DOHH2 (cell line): ENCODE measurements around the gene SELENOP.

Source experiments
- H3F3A ChIP-seq: fragments of 200-600 bp; sonication (generic), shearing (Covaris generic); 2 replicates; pipeline ENCODE4 v1.6.0; 2016; ENCODE audit warnings: antibody characterized with exemption, mild to moderate bottlenecking; ENCODE audit not compliant: control insufficient read depth, insufficient read depth
- H3K27ac ChIP-seq: fragments of 200-600 bp; sonication (generic); 2 replicates; pipeline ENCODE4 v1.5.1; 2014; ENCODE audit warnings: low read depth, mild to moderate bottlenecking, low read length, moderate library complexity
- H3K27me3 ChIP-seq: fragments of 200-600 bp; sonication (generic); 2 replicates; pipeline ENCODE4 v1.6.1; 2014; ENCODE audit warnings: mild to moderate bottlenecking, low read length, mixed read lengths; ENCODE audit not compliant: control insufficient read depth
- H3K36me3 ChIP-seq: fragments of 200-600 bp; sonication (generic); 2 replicates; pipeline ENCODE4 v1.6.1; 2014; ENCODE audit warnings: mild to moderate bottlenecking, low read length, moderate library complexity, mixed read lengths; ENCODE audit not compliant: control insufficient read depth
- H3K4me1 ChIP-seq: fragments of 200-600 bp; sonication (generic); 2 replicates; pipeline ENCODE4 v1.6.1; 2014; ENCODE audit warnings: mild to moderate bottlenecking, low read length, mixed read lengths; ENCODE audit not compliant: control insufficient read depth
- H3K4me2 ChIP-seq: fragments of 200-600 bp; sonication (generic); 2 replicates; pipeline ENCODE4 v1.6.0; 2014; ENCODE audit warnings: mild to moderate bottlenecking, low read length, moderate library complexity
- H3K4me3 ChIP-seq: fragments of 200-600 bp; sonication (generic); 2 replicates; pipeline ENCODE4 v1.5.1; 2014; ENCODE audit warnings: mild to moderate bottlenecking, low read length, mixed read lengths
- H3K79me2 ChIP-seq: fragments of 200-600 bp; sonication (generic); 2 replicates; pipeline ENCODE4 v1.6.1; 2014; ENCODE audit warnings: mild to moderate bottlenecking, low read length, mixed read lengths; ENCODE audit not compliant: control insufficient read depth
- H3K9me2 ChIP-seq: fragments of 200-600 bp; sonication (generic); replicated peaks from 2 replicates; pipeline ENCODE4 v1.6.1; 2014; ENCODE audit warnings: mild to moderate bottlenecking, low read length, mixed read lengths; ENCODE audit not compliant: control insufficient read depth
- H3K9me3 ChIP-seq: fragments of 200-600 bp; sonication (generic); 2 replicates; pipeline ENCODE4 v1.6.1; 2014; ENCODE audit warnings: antibody characterized with exemption, low read length, mixed read lengths; ENCODE audit not compliant: control insufficient read depth, insufficient read depth
- H4K20me1 ChIP-seq: fragments of 200-600 bp; sonication (generic); 2 replicates; pipeline ENCODE4 v1.6.0; 2014; ENCODE audit warnings: low read depth, mild to moderate bottlenecking, antibody characterized with exemption, low read length, moderate library complexity; ENCODE audit not compliant: control insufficient read depth, insufficient read depth
- EZH2phosphoT487 ChIP-seq: fragments of 200-600 bp; sonication (generic); IDR thresholded peaks from 2 replicates; pipeline ENCODE4 v1.6.1; 2017; ENCODE audit warnings: borderline replicate concordance, mild to moderate bottlenecking, antibody characterized with exemption, low read length, moderate library complexity, mixed read lengths
- TF ChIP-seq, protein P1 (sequence below): fragments of 200-600 bp; sonication (generic); IDR thresholded peaks from one replicate; pipeline ENCODE4 v1.5.1; 2014; ENCODE audit warnings: antibody characterized with exemption, mild to moderate bottlenecking, low read depth, low read length; ENCODE audit not compliant: poor library complexity, severe bottlenecking

Gene SELENOP

DNA sequence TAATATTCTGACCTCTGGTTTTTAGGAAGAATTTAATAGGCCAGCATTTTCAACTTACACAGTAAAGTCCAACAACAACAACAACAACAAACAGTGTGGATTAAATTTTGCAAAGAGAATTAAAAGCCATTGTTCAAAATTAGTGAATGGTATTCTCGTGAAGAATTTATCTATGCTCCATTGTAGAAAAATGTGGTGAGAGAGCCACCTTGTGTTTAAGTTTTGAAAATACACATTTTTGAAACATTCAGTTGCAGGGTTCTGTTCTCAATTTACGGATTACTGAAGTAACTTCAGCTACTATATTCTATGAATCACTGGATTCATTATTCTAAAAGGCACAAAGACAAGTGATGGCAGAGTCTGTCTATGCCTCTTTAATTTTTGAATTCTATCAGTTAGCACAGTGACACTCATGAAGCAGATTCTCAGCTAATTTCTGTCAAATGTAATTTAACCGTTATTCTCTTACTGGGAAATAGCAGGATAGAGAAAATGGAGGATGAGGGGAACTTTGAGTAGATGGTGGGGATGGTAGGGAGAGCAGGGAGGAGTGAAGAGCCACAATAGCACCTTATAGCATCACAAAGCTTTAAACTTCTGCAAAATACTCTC lies 44.1 kb downstream of the SELENOP start:
- H3K4me1 ChIP-seq = no peaks in the 10 kb centered on the region
- no peaks in the 10 kb centered on the region for H3K9me3 ChIP-seq
- H3K27ac ChIP-seq = no peak overlapping the region
- no peaks in the 10 kb centered on the region for H3F3A ChIP-seq
- H3K79me2 ChIP-seq = no peaks in the 10 kb centered on the region
- no peaks in the 10 kb centered on the region for H4K20me1 ChIP-seq
- H3K4me2 ChIP-seq = no peak overlapping the region
- H3K4me3 ChIP-seq = no peak overlapping the region
- TF ChIP-seq, protein P1, sequence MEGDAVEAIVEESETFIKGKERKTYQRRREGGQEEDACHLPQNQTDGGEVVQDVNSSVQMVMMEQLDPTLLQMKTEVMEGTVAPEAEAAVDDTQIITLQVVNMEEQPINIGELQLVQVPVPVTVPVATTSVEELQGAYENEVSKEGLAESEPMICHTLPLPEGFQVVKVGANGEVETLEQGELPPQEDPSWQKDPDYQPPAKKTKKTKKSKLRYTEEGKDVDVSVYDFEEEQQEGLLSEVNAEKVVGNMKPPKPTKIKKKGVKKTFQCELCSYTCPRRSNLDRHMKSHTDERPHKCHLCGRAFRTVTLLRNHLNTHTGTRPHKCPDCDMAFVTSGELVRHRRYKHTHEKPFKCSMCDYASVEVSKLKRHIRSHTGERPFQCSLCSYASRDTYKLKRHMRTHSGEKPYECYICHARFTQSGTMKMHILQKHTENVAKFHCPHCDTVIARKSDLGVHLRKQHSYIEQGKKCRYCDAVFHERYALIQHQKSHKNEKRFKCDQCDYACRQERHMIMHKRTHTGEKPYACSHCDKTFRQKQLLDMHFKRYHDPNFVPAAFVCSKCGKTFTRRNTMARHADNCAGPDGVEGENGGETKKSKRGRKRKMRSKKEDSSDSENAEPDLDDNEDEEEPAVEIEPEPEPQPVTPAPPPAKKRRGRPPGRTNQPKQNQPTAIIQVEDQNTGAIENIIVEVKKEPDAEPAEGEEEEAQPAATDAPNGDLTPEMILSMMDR = peak; percentile 66
- no peak for TF ChIP-seq EZH2phosphoT487
- no peaks in the 10 kb centered on the region for H3K9me2 ChIP-seq
- H3K36me3 ChIP-seq = peaks cover 26% of the 10 kb centered on the region
- no peaks in the 10 kb centered on the region for H3K27me3 ChIP-seq

DNA sequence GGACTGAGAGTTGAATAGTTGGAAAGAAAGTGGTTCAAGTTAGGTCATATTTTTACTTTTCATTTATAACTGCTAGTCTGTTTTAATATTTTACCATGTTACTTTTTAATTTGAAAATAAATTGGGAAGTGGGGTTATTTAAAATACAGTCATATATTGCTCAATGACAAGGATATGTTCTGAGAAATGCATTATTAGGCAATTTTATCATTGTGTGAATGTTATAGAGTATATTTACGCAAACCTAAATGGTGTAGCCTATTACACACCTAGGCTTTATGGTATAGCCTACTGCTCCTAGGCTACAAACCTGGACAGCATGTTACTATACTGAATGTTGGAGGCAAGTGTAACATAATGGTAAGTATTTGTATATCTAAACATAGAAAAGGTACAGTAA lies 49.9 kb downstream of the SELENOP start:
- TF ChIP-seq EZH2phosphoT487 = no peak
- TF ChIP-seq, protein P1 = no peak
- H3K36me3 ChIP-seq = peaks cover 19% of the 10 kb centered on the region
- H3K4me3 ChIP-seq = no peak overlapping the region
- no peaks in the 10 kb centered on the region for H3F3A ChIP-seq
- no peaks in the 10 kb centered on the region for H3K9me2 ChIP-seq
- no peaks in the 10 kb centered on the region for H4K20me1 ChIP-seq
- H3K4me1 ChIP-seq = peaks cover 11% of the 10 kb centered on the region
- H3K79me2 ChIP-seq = peaks cover 10% of the 10 kb centered on the region
- H3K27ac ChIP-seq = no peak overlapping the region
- no peaks in the 10 kb centered on the region for H3K9me3 ChIP-seq
- no peaks in the 10 kb centered on the region for H3K27me3 ChIP-seq
- H3K4me2 ChIP-seq = no peak overlapping the region

- no peaks in the 10 kb centered on the region for H3K9me2 ChIP-seq
- H3K4me1 ChIP-seq = peaks cover 14% of the 10 kb centered on the region
- peaks cover 10% of the 10 kb centered on the region for H3K79me2 ChIP-seq
- H3F3A ChIP-seq = no peaks in the 10 kb centered on the region
- no peak overlapping the region for H3K27ac ChIP-seq
- H3K36me3 ChIP-seq = peaks cover 19% of the 10 kb centered on the region
- no peaks in the 10 kb centered on the region for H3K9me3 ChIP-seq
- no peak overlapping the region for H3K4me2 ChIP-seq
- TF ChIP-seq, protein P1 = no peak
- no peak for TF ChIP-seq EZH2phosphoT487
- no peaks in the 10 kb centered on the region for H4K20me1 ChIP-seq
- H3K4me3 ChIP-seq = no peak overlapping the region
- no peaks in the 10 kb centered on the region for H3K27me3 ChIP-seq
Observed at GRCh38 chr5:42760426-42760825, 51.3 kb downstream of the SELENOP start.
